Measurements from ENCODE around the gene FOXP1.

DNA sequence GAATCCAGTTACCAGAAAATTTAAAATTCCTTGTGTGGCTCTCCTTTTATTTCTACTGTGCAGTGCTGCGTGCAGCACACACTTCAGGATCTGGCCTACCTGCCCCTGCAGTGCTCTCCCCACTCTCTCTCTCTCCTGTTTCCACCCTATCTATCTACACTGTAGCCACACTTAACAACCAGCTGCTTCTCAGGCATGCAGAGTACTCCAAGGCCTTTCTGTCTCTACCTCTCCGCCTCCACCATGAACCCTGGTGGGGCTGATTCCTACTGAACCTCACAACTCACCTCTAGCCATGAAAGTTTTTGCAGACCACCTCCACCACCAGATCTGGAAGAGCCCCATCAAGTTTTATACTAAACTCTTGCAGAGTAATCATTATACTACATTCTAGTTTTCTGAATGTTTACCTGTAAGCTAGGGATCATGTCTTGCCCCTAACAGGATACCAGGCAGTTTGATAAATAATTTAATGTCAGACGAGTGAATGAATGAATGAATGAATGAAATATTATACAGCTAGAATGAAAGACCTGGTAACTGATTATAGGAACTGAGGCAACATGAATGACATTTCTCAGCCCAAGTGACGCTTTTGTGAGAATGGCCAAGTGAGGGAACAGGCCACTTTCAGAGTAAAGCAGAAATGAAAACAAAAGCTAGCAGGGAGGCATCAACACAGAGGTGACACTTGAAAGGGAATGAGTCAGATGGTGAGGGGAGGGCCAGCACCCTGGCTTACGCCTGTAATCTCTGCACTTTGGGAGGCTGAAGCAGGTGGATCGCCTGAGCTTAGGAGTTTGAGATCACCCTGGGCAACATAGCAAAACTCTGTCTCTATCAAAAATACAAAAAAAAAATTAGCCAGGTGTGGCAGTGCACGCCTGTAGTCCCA, 363.5 kb downstream of the FOXP1 start:
- TF ChIP-seq, protein P1, sequence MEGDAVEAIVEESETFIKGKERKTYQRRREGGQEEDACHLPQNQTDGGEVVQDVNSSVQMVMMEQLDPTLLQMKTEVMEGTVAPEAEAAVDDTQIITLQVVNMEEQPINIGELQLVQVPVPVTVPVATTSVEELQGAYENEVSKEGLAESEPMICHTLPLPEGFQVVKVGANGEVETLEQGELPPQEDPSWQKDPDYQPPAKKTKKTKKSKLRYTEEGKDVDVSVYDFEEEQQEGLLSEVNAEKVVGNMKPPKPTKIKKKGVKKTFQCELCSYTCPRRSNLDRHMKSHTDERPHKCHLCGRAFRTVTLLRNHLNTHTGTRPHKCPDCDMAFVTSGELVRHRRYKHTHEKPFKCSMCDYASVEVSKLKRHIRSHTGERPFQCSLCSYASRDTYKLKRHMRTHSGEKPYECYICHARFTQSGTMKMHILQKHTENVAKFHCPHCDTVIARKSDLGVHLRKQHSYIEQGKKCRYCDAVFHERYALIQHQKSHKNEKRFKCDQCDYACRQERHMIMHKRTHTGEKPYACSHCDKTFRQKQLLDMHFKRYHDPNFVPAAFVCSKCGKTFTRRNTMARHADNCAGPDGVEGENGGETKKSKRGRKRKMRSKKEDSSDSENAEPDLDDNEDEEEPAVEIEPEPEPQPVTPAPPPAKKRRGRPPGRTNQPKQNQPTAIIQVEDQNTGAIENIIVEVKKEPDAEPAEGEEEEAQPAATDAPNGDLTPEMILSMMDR (IDR thresholded peaks at IDR 0.05): no peak
- no peak for TF ChIP-seq POLR2A (IDR thresholded peaks at IDR 0.05)
